Naive B cell (primary cell): ENCODE data around the gene UBXN11. TPM values are rescaled to one million over a fixed set of nuclear protein-coding genes. Genes with fewer than 3 reads are reported as not detected.

Experiments
- ATAC-seq, 2 donors: fragments of 150-1000 bp; cut with Tn5 transposase; 2 replicates each; pipeline ENCODE4 v1.10.0; 2021; ENCODE audit warnings: low read depth in 2 of 2, mild to moderate bottlenecking in 2 of 2, moderate library complexity in 2 of 2
- DNase-seq: peaks from one replicate; pipeline ENCODE4 v3.0.0; 2022
- H3K27ac Mint-ChIP-seq, 6 donors: one replicate each; pipeline ENCODE4 v1.8.0; 2020 to 2022; ENCODE audit warnings: mild to moderate bottlenecking in 6 of 6, mixed read lengths in 6 of 6, moderate library complexity in 5 of 6, inconsistent platforms in 2 of 6
- H3K27me3 Mint-ChIP-seq, 3 donors: one replicate each; pipeline ENCODE4 v1.8.0; 2021 to 2022; ENCODE audit warnings: mixed read lengths in 3 of 3, mild to moderate bottlenecking in 1 of 3
- H3K36me3 Mint-ChIP-seq, 2 donors: one replicate each; pipeline ENCODE4 v1.8.0; 2020 to 2022; ENCODE audit warnings: mixed read lengths in 2 of 2, inconsistent platforms in 1 of 2, mild to moderate bottlenecking in 1 of 2
- H3K4me1 Mint-ChIP-seq, 3 donors: one replicate each; pipeline ENCODE4 v1.8.0; 2020 to 2022; ENCODE audit warnings: mixed read lengths in 3 of 3, inconsistent platforms in 1 of 3, mild to moderate bottlenecking in 1 of 3, moderate library complexity in 1 of 3
- H3K4me3 Mint-ChIP-seq, 8 donors: one replicate each; pipeline ENCODE4 v1.8.0; 2020 to 2022; ENCODE audit warnings: mild to moderate bottlenecking in 8 of 8, mixed read lengths in 8 of 8, moderate library complexity in 8 of 8, inconsistent platforms in 2 of 8
- H3K9me3 Mint-ChIP-seq, 7 donors: one replicate each; pipeline ENCODE4 v1.8.0; 2020 to 2022; ENCODE audit warnings: mixed read lengths in 7 of 7, mild to moderate bottlenecking in 5 of 7, inconsistent platforms in 2 of 7, moderate library complexity in 1 of 7
- polyA plus RNA-seq, 6 donors: library from polyadenylated mRNA; unstranded; fragments of 300-500 nt; fragmentation: Illumina TruSeq; gene quantifications; one replicate each; pipeline ENCODE4 v1.2.3, GENCODE V29; 2021; ENCODE audit warnings: low read depth in 6 of 6

Gene UBXN11
- polyA plus RNA-seq, 6 donors from 2014 or later: 4.3 to 15.7 (median 6.9) TPM

DNA sequence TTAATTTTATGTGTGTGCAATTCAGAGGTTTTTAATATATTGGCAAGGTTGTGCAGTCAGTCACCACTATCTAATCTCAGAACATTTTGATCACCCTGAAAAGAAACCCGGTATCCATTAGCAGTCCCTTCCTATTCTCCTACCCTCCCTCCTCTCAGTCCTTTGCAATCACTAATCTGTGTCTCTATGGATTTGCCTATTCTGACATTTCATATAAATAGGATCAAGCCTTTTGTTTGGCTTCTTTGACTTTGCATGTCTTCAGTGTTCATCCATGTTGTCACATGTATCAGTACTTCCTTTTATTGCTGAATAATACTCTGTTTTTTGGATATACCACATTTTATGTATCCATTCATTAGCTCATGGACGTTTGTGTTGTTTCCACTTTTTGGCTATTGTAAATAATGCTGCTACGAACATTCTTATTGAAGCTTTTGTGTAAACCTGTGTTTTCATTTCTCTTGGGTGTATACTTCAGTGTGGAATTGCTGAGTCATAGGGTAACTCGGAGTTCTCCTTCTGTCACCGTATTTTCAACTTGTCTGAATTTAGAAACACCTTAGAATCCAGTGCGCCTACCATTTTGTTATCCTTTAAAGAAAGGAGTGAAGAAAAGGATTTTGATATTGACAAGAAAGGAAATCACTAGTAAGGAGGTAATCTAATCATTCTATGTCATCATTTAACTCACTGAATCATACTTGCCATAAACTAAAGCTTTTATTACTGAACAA is 69.0 kb downstream of the UBXN11 start:
- Mint-ChIP-seq H3K27ac (no peak overlapping the region), H3K4me3 (peak overlapping the region in 1 of 8 donors; percentile 95)

GRCh38 chr1:26234644-26235370 is 71.6 kb downstream of the UBXN11 start:
- ATAC-seq: no peak
- H3K27me3 Mint-ChIP-seq: no peaks in the 10 kb centered on the region
- no peaks in the 10 kb centered on the region for H3K36me3 Mint-ChIP-seq
- H3K4me1 Mint-ChIP-seq: peaks cover 10 to 26% (median 19%) of the 10 kb centered on the region in 3 donors
- H3K4me3 Mint-ChIP-seq: peak overlapping the region; percentile 93 to 99 (median 98)
- no peaks in the 10 kb centered on the region for H3K9me3 Mint-ChIP-seq
- peak overlapping the region; percentile 83 to 98 (median 92) for H3K27ac Mint-ChIP-seq
- no peak for DNase-seq

More for the DNA sequence above, 69.0 kb downstream of the UBXN11 start:
- Mint-ChIP-seq H3K4me1 (peaks cover 10 to 26% (median 19%) of the 10 kb centered on the region in 3 donors), H3K36me3 (no peaks in the 10 kb centered on the region), H3K27me3 (no peaks in the 10 kb centered on the region), H3K9me3 (no peaks in the 10 kb centered on the region)
- ATAC-seq: no peak
- no peak for DNase-seq

DNA sequence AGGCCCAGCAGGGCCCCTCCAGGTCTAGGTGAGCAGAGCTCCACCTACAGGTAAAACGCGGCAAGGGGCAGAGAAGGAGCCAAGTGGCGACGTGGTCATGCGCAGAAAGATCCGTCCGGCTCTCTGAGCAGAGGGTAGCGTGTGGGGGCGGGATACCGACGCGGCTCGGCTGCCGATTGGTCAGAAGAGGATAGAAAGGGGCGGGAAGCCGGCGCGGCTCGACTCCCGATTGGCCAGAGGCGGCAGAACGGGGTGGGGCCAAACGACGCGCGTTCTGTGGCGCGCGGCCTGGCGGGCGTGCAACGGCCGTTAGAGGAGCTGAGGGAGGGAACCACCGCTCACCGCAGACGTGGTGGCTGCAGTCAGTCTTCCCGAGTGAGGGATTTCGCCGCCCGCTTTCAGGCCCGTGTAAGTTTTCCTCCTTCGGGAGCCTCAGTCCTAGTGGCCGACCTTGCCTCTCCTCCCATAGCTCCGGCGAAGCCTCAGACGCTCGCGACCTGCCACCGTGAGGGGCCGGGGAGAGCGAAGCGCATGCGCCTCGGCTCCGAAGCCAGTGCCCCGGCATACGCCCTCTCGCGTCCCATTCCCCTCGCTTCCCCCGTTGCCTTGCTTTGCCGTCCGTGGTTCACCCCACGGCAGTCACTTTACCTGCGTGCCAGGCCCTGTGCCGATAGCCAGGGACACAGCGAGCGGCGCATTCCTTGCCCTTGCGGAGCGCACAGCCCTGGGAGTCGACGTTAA is 72.4 kb downstream of the UBXN11 start, which contains the start of gene CEP85:
Gene CEP85 (plus strand): TSS at position 298 of the 741 bp plus-strand sequence. CDS start 5,584 bp downstream, outside the sequence.
- Mint-ChIP-seq H3K4me3 (peak within 1 kb of the TSS; percentile 93 to 99 (median 98)), H3K9me3 (no peaks in the 10 kb centered on the region), H3K4me1 (peaks cover 10 to 26% (median 19%) of the 10 kb centered on the region in 3 donors), H3K27me3 (no peaks in the 10 kb centered on the region), H3K36me3 (no peaks in the 10 kb centered on the region), H3K27ac (peak within 1 kb of the TSS; percentile 83 to 98 (median 92))
- DNase-seq (peak; percentile 98), ATAC-seq (peak; percentile 90 to 91)

Other genes starting within 250 kb of the UBXN11 start
- gene TRIM63, start 239.0 kb downstream of the UBXN11 start, polyA plus RNA-seq: not detected
- gene PDIK1L, start 194.8 kb downstream of the UBXN11 start, polyA plus RNA-seq: 1 to 10 TPM; 3.2 to 6.0 (median 4.9) TPM
- gene FAM110D, start 147.6 kb downstream of the UBXN11 start, polyA plus RNA-seq: not detected
- gene C1orf232, start 137.7 kb downstream of the UBXN11 start, polyA plus RNA-seq: not detected
- 10 to 100 TPM; 33.3 to 52.3 (median 36.1) TPM for gene ZNF593, start 136.7 kb downstream of the UBXN11 start, polyA plus RNA-seq
- 1 to 10 TPM in 5 of 6 donors, under 1 TPM in 1; 0.96 to 3.5 (median 1.9) TPM for gene ZNF593OS, start 134.8 kb downstream of the UBXN11 start, polyA plus RNA-seq
- gene CNKSR1, start 129.1 kb downstream of the UBXN11 start, polyA plus RNA-seq: under 1 TPM in 3 of 6 donors, not detected in 3; 0.44 to 0.57 (median 0.49) TPM
- not detected for gene CATSPER4, start 116.0 kb downstream of the UBXN11 start, polyA plus RNA-seq
- gene CEP85, start 72.4 kb downstream of the UBXN11 start, polyA plus RNA-seq: 1 to 10 TPM; 2.5 to 8.2 (median 4.9) TPM
- 1,000 to 10,000 TPM in 2 of 6 donors, 100 to 1,000 TPM in 4; 624 to 1,205 (median 832) TPM for gene SH3BGRL3, start 26.6 kb downstream of the UBXN11 start, polyA plus RNA-seq
- gene CD52, start 11.3 kb upstream of the UBXN11 start, polyA plus RNA-seq: over 10,000 TPM; 10,565 to 16,920 (median 13,137) TPM
- gene CRYBG2, start 47.5 kb upstream of the UBXN11 start, polyA plus RNA-seq: 1 to 10 TPM in 2 of 6 donors, under 1 TPM in 4; 0.06 to 1.8 (median 0.70) TPM
- not detected for gene ZNF683, start 66.1 kb upstream of the UBXN11 start, polyA plus RNA-seq
- not detected for gene LIN28A, start 104.2 kb upstream of the UBXN11 start, polyA plus RNA-seq
- 10 to 100 TPM; 15.9 to 27.9 (median 21.9) TPM for gene DHDDS, start 125.7 kb upstream of the UBXN11 start, polyA plus RNA-seq
- gene HMGN2, start 165.8 kb upstream of the UBXN11 start, polyA plus RNA-seq: 1,000 to 10,000 TPM in 3 of 6 donors, 100 to 1,000 TPM in 3; 939 to 1,353 (median 1,048) TPM
- gene RPS6KA1, start 223.1 kb upstream of the UBXN11 start, polyA plus RNA-seq: 100 to 1,000 TPM; 111 to 146 (median 126) TPM